HEK293 (cell line): ENCODE data around the gene ADGRF1.

Experiments used
- BCL11B ChIP-seq: fragments of 450-650 bp; formaldehyde crosslinking; IDR thresholded peaks from 2 replicates; pipeline ENCODE4 v1.5.1; 2016; ENCODE audit warnings: low read depth, missing biosample characterization, missing genetic modification characterization
- KLF10 ChIP-seq: fragments of 450-650 bp; IDR thresholded peaks from 2 replicates; pipeline ENCODE4 v1.5.1; 2018; ENCODE audit warnings: missing biosample characterization, mild to moderate bottlenecking, missing genetic modification characterization
- KLF9 ChIP-seq: fragments of 450-650 bp; formaldehyde crosslinking; IDR thresholded peaks from 2 replicates; pipeline ENCODE4 v1.5.1; 2016; ENCODE audit warnings: missing biosample characterization, missing genetic modification characterization, low read depth
- SP3 ChIP-seq: fragments of 450-650 bp; formaldehyde crosslinking; IDR thresholded peaks from 2 replicates; pipeline ENCODE4 v1.5.1; 2016; ENCODE audit warnings: missing biosample characterization, missing genetic modification characterization
- ZNF146 ChIP-seq: fragments of 450-650 bp; formaldehyde crosslinking; IDR thresholded peaks from 2 replicates; pipeline ENCODE4 v1.5.1; 2016; ENCODE audit warnings: missing biosample characterization, missing genetic modification characterization
- ZNF174 ChIP-seq: fragments of 450-650 bp; formaldehyde crosslinking; IDR thresholded peaks from 2 replicates; pipeline ENCODE4 v1.5.0; 2017; ENCODE audit warnings: missing biosample characterization, mild to moderate bottlenecking, missing genetic modification characterization
- ZNF248 ChIP-seq: fragments of 450-650 bp; formaldehyde crosslinking; IDR thresholded peaks from 2 replicates; pipeline ENCODE4 v1.5.1; 2017; ENCODE audit warnings: missing biosample characterization, missing genetic modification characterization
- ZNF266 ChIP-seq: fragments of 450-650 bp; formaldehyde crosslinking; IDR thresholded peaks from 2 replicates; pipeline ENCODE4 v1.5.1; 2016; ENCODE audit warnings: missing biosample characterization, missing genetic modification characterization, low read depth
- ZNF335 ChIP-seq: fragments of 450-650 bp; formaldehyde crosslinking; conservative IDR thresholded peaks from 2 replicates; pipeline ENCODE4 v1.5.1; 2016; ENCODE audit warnings: missing biosample characterization, missing genetic modification characterization
- ZNF416 ChIP-seq: fragments of 450-650 bp; formaldehyde crosslinking; IDR thresholded peaks from 2 replicates; pipeline ENCODE4 v1.5.1; 2016; ENCODE audit warnings: missing biosample characterization, missing genetic modification characterization
- ZNF426 ChIP-seq: fragments of 450-650 bp; formaldehyde crosslinking; IDR thresholded peaks from 2 replicates; pipeline ENCODE4 v1.5.1; 2017; ENCODE audit warnings: missing biosample characterization, missing genetic modification characterization, mild to moderate bottlenecking, inconsistent platforms, moderate library complexity
- ZNF48 ChIP-seq: fragments of 450-650 bp; formaldehyde crosslinking; IDR thresholded peaks from 2 replicates; pipeline ENCODE4 v1.5.1; 2016; ENCODE audit warnings: missing biosample characterization, missing genetic modification characterization
- ZNF530 ChIP-seq: fragments of 450-650 bp; formaldehyde crosslinking; IDR thresholded peaks from 2 replicates; pipeline ENCODE4 v1.5.1; 2016; ENCODE audit warnings: low read depth, missing biosample characterization, missing genetic modification characterization
- ZNF548 ChIP-seq: fragments of 450-650 bp; formaldehyde crosslinking; IDR thresholded peaks from 2 replicates; pipeline ENCODE4 v1.5.1; 2016; ENCODE audit warnings: missing biosample characterization, missing genetic modification characterization
- ZNF560 ChIP-seq: fragments of 450-650 bp; formaldehyde crosslinking; IDR thresholded peaks from 2 replicates; pipeline ENCODE4 v1.5.1; 2017; ENCODE audit warnings: missing biosample characterization, missing genetic modification characterization, borderline replicate concordance
- ZNF596 ChIP-seq: fragments of 450-650 bp; IDR thresholded peaks from 2 replicates; pipeline ENCODE4 v1.5.0; 2018; ENCODE audit warnings: missing biosample characterization, mild to moderate bottlenecking, missing genetic modification characterization, moderate library complexity
- ZNF624 ChIP-seq: fragments of 450-650 bp; formaldehyde crosslinking; IDR thresholded peaks from 2 replicates; pipeline ENCODE4 v1.5.1; 2017; ENCODE audit warnings: missing biosample characterization, missing genetic modification characterization
- ZNF747 ChIP-seq: fragments of 450-650 bp; formaldehyde crosslinking; IDR thresholded peaks from 2 replicates; pipeline ENCODE4 v1.5.1; 2016; ENCODE audit warnings: missing biosample characterization, missing genetic modification characterization
- ZNF768 ChIP-seq: fragments of 450-650 bp; formaldehyde crosslinking; IDR thresholded peaks from 2 replicates; pipeline ENCODE4 v1.5.1; 2018; ENCODE audit warnings: missing biosample characterization, mild to moderate bottlenecking, missing genetic modification characterization
- ZNF785 ChIP-seq: fragments of 450-650 bp; formaldehyde crosslinking; IDR thresholded peaks from 2 replicates; pipeline ENCODE4 v1.5.1; 2016; ENCODE audit warnings: missing biosample characterization, missing genetic modification characterization
- ZXDB ChIP-seq: fragments of 450-650 bp; formaldehyde crosslinking; IDR thresholded peaks from 2 replicates; pipeline ENCODE4 v1.5.1; 2016; ENCODE audit warnings: missing biosample characterization, missing genetic modification characterization
- TF ChIP-seq, protein P1 (sequence below): fragments of 450-650 bp; formaldehyde crosslinking; IDR thresholded peaks from 2 replicates; pipeline ENCODE4 v1.5.1; 2016; ENCODE audit warnings: missing biosample characterization, missing genetic modification characterization
- TF ChIP-seq, protein P2 (sequence below): fragments of 450-650 bp; formaldehyde crosslinking; conservative IDR thresholded peaks from 2 replicates; pipeline ENCODE4 v1.5.1; 2016; ENCODE audit warnings: low read depth, missing biosample characterization, missing genetic modification characterization
- TF ChIP-seq, protein P3 (sequence below): fragments of 450-650 bp; formaldehyde crosslinking; IDR thresholded peaks from 2 replicates; pipeline ENCODE4 v1.5.1; 2016; ENCODE audit warnings: missing biosample characterization, missing genetic modification characterization
- TF ChIP-seq, protein P4 (sequence below): fragments of 450-650 bp; formaldehyde crosslinking; IDR thresholded peaks from 2 replicates; pipeline ENCODE4 v1.5.1; 2016; ENCODE audit warnings: missing biosample characterization, missing genetic modification characterization
- TF ChIP-seq, protein P5 (sequence below): IDR thresholded peaks from 2 replicates; pipeline ENCODE4 v1.6.1; 2011; ENCODE audit warnings: mild to moderate bottlenecking, low read depth, low read length, borderline replicate concordance
- TF ChIP-seq, protein P6 (sequence below): fragments of 450-650 bp; formaldehyde crosslinking; IDR thresholded peaks from 2 replicates; pipeline ENCODE4 v1.5.1; 2017; ENCODE audit warnings: missing biosample characterization, missing genetic modification characterization

Gene ADGRF1

DNA sequence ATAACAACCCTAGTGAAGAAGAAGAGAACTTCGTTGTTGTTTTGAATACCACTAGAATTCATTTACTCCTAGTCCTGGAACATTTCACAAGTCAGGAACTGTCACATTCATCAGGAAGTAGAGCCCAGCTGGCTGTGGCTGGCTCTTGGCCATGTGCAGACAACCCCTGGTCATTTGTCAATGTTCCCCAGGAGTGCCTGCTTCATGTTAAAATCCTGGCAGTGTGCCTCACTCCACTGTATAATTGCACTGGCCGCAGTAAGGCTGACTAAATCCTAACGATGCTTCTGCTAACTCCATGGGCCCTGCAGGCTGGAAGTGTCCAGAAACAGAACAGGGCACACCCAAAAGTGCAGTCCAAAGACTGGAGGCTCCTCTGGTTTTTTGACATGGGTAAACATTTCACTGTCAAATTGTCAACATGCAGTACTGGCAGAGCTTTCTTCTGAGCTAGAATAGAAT, 41.5 kb upstream of the ADGRF1 start (continued):
- no peak for TF ChIP-seq ZNF174 (tag by site-specific recombination)
- TF ChIP-seq, protein P1, sequence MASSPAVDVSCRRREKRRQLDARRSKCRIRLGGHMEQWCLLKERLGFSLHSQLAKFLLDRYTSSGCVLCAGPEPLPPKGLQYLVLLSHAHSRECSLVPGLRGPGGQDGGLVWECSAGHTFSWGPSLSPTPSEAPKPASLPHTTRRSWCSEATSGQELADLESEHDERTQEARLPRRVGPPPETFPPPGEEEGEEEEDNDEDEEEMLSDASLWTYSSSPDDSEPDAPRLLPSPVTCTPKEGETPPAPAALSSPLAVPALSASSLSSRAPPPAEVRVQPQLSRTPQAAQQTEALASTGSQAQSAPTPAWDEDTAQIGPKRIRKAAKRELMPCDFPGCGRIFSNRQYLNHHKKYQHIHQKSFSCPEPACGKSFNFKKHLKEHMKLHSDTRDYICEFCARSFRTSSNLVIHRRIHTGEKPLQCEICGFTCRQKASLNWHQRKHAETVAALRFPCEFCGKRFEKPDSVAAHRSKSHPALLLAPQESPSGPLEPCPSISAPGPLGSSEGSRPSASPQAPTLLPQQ (tag by site-specific recombination) = peak; percentile 42; the same call in 1 of the 2 replicates
- TF ChIP-seq ZNF596 (tag by site-specific recombination) = no peak
- no peak for TF ChIP-seq ZNF416 (tag by site-specific recombination)
- no peak for TF ChIP-seq SP3 (tag by site-specific recombination)
- TF ChIP-seq, protein P2, sequence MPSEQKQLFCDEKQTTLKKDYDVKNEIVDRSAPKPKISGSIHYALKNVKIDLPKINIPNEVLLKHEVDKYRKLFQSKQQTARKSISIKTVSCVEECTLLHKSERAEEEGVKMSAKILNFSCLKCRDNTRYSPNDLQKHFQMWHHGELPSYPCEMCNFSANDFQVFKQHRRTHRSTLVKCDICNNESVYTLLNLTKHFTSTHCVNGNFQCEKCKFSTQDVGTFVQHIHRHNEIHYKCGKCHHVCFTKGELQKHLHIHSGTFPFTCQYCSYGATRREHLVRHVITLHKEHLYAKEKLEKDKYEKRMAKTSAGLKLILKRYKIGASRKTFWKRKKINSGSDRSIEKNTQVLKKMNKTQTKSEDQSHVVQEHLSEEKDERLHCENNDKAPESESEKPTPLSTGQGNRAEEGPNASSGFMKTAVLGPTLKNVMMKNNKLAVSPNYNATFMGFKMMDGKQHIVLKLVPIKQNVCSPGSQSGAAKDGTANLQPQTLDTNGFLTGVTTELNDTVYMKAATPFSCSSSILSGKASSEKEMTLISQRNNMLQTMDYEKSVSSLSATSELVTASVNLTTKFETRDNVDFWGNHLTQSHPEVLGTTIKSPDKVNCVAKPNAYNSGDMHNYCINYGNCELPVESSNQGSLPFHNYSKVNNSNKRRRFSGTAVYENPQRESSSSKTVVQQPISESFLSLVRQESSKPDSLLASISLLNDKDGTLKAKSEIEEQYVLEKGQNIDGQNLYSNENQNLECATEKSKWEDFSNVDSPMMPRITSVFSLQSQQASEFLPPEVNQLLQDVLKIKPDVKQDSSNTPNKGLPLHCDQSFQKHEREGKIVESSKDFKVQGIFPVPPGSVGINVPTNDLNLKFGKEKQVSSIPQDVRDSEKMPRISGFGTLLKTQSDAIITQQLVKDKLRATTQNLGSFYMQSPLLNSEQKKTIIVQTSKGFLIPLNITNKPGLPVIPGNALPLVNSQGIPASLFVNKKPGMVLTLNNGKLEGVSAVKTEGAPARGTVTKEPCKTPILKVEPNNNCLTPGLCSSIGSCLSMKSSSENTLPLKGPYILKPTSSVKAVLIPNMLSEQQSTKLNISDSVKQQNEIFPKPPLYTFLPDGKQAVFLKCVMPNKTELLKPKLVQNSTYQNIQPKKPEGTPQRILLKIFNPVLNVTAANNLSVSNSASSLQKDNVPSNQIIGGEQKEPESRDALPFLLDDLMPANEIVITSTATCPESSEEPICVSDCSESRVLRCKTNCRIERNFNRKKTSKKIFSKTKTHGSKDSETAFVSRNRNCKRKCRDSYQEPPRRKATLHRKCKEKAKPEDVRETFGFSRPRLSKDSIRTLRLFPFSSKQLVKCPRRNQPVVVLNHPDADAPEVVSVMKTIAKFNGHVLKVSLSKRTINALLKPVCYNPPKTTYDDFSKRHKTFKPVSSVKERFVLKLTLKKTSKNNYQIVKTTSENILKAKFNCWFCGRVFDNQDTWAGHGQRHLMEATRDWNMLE (tag by site-specific recombination) = no peak
- TF ChIP-seq, protein P3, sequence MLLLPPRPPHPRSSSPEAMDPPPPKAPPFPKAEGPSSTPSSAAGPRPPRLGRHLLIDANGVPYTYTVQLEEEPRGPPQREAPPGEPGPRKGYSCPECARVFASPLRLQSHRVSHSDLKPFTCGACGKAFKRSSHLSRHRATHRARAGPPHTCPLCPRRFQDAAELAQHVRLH (tag by site-specific recombination) = no peak
- no peak for TF ChIP-seq ZNF624 (tag by site-specific recombination)
- TF ChIP-seq, protein P4, sequence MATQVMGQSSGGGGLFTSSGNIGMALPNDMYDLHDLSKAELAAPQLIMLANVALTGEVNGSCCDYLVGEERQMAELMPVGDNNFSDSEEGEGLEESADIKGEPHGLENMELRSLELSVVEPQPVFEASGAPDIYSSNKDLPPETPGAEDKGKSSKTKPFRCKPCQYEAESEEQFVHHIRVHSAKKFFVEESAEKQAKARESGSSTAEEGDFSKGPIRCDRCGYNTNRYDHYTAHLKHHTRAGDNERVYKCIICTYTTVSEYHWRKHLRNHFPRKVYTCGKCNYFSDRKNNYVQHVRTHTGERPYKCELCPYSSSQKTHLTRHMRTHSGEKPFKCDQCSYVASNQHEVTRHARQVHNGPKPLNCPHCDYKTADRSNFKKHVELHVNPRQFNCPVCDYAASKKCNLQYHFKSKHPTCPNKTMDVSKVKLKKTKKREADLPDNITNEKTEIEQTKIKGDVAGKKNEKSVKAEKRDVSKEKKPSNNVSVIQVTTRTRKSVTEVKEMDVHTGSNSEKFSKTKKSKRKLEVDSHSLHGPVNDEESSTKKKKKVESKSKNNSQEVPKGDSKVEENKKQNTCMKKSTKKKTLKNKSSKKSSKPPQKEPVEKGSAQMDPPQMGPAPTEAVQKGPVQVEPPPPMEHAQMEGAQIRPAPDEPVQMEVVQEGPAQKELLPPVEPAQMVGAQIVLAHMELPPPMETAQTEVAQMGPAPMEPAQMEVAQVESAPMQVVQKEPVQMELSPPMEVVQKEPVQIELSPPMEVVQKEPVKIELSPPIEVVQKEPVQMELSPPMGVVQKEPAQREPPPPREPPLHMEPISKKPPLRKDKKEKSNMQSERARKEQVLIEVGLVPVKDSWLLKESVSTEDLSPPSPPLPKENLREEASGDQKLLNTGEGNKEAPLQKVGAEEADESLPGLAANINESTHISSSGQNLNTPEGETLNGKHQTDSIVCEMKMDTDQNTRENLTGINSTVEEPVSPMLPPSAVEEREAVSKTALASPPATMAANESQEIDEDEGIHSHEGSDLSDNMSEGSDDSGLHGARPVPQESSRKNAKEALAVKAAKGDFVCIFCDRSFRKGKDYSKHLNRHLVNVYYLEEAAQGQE (tag by site-specific recombination) = no peak
- TF ChIP-seq KLF9 (tag by site-specific recombination) = no peak
- TF ChIP-seq, protein P5, sequence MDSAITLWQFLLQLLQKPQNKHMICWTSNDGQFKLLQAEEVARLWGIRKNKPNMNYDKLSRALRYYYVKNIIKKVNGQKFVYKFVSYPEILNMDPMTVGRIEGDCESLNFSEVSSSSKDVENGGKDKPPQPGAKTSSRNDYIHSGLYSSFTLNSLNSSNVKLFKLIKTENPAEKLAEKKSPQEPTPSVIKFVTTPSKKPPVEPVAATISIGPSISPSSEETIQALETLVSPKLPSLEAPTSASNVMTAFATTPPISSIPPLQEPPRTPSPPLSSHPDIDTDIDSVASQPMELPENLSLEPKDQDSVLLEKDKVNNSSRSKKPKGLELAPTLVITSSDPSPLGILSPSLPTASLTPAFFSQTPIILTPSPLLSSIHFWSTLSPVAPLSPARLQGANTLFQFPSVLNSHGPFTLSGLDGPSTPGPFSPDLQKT = no peak
- no peak for TF ChIP-seq ZNF548 (tag by site-specific recombination)
- no peak for TF ChIP-seq ZNF747 (tag by site-specific recombination)
- no peak for TF ChIP-seq BCL11B
- TF ChIP-seq ZXDB (tag by site-specific recombination) = peak; percentile 61
- TF ChIP-seq ZNF768 (tag by site-specific recombination) = no peak
- TF ChIP-seq ZNF266 = no peak
- no peak for TF ChIP-seq ZNF146 (tag by site-specific recombination)
- no peak for TF ChIP-seq ZNF785 (tag by site-specific recombination)
- no peak for TF ChIP-seq ZNF248 (tag by site-specific recombination)
- TF ChIP-seq, protein P6, sequence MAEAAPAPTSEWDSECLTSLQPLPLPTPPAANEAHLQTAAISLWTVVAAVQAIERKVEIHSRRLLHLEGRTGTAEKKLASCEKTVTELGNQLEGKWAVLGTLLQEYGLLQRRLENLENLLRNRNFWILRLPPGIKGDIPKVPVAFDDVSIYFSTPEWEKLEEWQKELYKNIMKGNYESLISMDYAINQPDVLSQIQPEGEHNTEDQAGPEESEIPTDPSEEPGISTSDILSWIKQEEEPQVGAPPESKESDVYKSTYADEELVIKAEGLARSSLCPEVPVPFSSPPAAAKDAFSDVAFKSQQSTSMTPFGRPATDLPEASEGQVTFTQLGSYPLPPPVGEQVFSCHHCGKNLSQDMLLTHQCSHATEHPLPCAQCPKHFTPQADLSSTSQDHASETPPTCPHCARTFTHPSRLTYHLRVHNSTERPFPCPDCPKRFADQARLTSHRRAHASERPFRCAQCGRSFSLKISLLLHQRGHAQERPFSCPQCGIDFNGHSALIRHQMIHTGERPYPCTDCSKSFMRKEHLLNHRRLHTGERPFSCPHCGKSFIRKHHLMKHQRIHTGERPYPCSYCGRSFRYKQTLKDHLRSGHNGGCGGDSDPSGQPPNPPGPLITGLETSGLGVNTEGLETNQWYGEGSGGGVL (tag by site-specific recombination) = no peak
- no peak for TF ChIP-seq ZNF530 (tag by site-specific recombination)
- TF ChIP-seq ZNF426 (tag by site-specific recombination) = no peak
- TF ChIP-seq KLF10 (tag by site-specific recombination) = peak; percentile 17; the same call in 1 of the 2 replicates
- peak; percentile 46; the same call in 1 of the 2 replicates for TF ChIP-seq ZNF335 (tag by site-specific recombination)
- no peak for TF ChIP-seq ZNF48
- TF ChIP-seq ZNF560 (tag by site-specific recombination) = no peak
